Activated T-helper 1 cell treated with anti-CD3 and anti-CD28 coated beads, Interleukin-2, amount 50 U/mL, for 16 hours (primary cell): ENCODE results near the gene WFIKKN1.
"Not testable (repeated sequence)": the region's sequence is repeated elsewhere in the genome, so short reads cannot be mapped to it uniquely, and the experiment has no call there.

Source experiments
- DNase-seq, 2 donors: peaks; one replicate each; pipeline ENCODE4 v3.0.0-alpha.2; 2020; ENCODE audit warnings: low read depth in 1 of 2, low spot score in 1 of 2

WFIKKN1 gene

GRCh38 chr16:593807-594206, 37.0 kb upstream of the WFIKKN1 start:
- DNase-seq = no peak

- DNase-seq = no peak
These were observed 35.7 kb upstream of the WFIKKN1 start for GRCh38 chr16:595094-595528.

- no peak for DNase-seq
These were observed 34.6 kb upstream of the WFIKKN1 start for GRCh38 chr16:595942-596735.

GRCh38 chr16:596736-597060, 34.1 kb upstream of the WFIKKN1 start:
- DNase-seq = no peak

GRCh38 chr16:597655-598054, 33.1 kb upstream of the WFIKKN1 start:
- DNase-seq = not testable (repeated sequence)

- DNase-seq = no peak
These were observed 31.7 kb upstream of the WFIKKN1 start for GRCh38 chr16:598823-599739.

GRCh38 chr16:600781-601180, 30.0 kb upstream of the WFIKKN1 start:
- DNase-seq = no peak

- DNase-seq = no peak
These were observed 26.9 kb upstream of the WFIKKN1 start for GRCh38 chr16:603933-604332.

- no peak for DNase-seq
These were observed 24.0 kb upstream of the WFIKKN1 start for GRCh38 chr16:606656-607307.

- no peak for DNase-seq
These were observed 22.8 kb upstream of the WFIKKN1 start for GRCh38 chr16:608019-608418.

GRCh38 chr16:609316-609715, 21.5 kb upstream of the WFIKKN1 start:
- no peak for DNase-seq

GRCh38 chr16:609984-610383, 20.8 kb upstream of the WFIKKN1 start:
- DNase-seq = no peak

- peak; percentile 32 to 37 for DNase-seq
These were observed 20.0 kb upstream of the WFIKKN1 start for GRCh38 chr16:610513-611381.

GRCh38 chr16:615122-615521, 15.7 kb upstream of the WFIKKN1 start:
- DNase-seq = no peak

GRCh38 chr16:616733-617586, 13.8 kb upstream of the WFIKKN1 start:
- no peak for DNase-seq

- DNase-seq = no peak
These were observed 12.9 kb upstream of the WFIKKN1 start for GRCh38 chr16:617855-618254.

GRCh38 chr16:619476-620100, 11.2 kb upstream of the WFIKKN1 start:
- DNase-seq = no peak

GRCh38 chr16:620700-621525, 9.9 kb upstream of the WFIKKN1 start:
- no peak for DNase-seq
